Liver (tissue), 9 donors: ENCODE data around the gene ATP6V0E1. TPM values are rescaled to one million over a fixed set of nuclear protein-coding genes. Genes with fewer than 3 reads are reported as not detected.
A peak's percentile ranks its signal among the peaks of the same experiment; 100 is the strongest.

Experiments used
- DNase-seq: peaks from one replicate; pipeline ENCODE4 v3.0.0-alpha.2; 2017; ENCODE audit warnings: low spot score
- H3K27ac ChIP-seq, 2 donors: one replicate each; pipeline ENCODE4 v1.7.0; 2013; ENCODE audit warnings: inconsistent platforms in 2 of 2, low read length in 2 of 2, control low read depth in 1 of 2, low read depth in 1 of 2, mild to moderate bottlenecking in 1 of 2
- H3K27me3 ChIP-seq, 4 donors: one replicate each; pipeline versions ENCODE4 v1.6.1 to v1.7.0; 2013; ENCODE audit warnings: low read length in 3 of 4, inconsistent platforms in 1 of 4, mild to moderate bottlenecking in 1 of 4, moderate library complexity in 1 of 4; ENCODE audit not compliant: control insufficient read depth in 4 of 4, insufficient read depth in 4 of 4
- H3K36me3 ChIP-seq, 4 donors: one replicate each; pipeline versions ENCODE4 v1.6.1 to v1.7.0; 2013; ENCODE audit warnings: low read length in 3 of 4, mild to moderate bottlenecking in 3 of 4, low read depth in 1 of 4, moderate library complexity in 1 of 4; ENCODE audit not compliant: control insufficient read depth in 4 of 4, insufficient read depth in 3 of 4
- H3K4me1 ChIP-seq, 4 donors: one replicate each; pipeline versions ENCODE4 v1.6.1 to v1.7.0; 2013; ENCODE audit warnings: low read length in 3 of 4, mild to moderate bottlenecking in 3 of 4, moderate library complexity in 1 of 4; ENCODE audit not compliant: control insufficient read depth in 4 of 4, insufficient read depth in 4 of 4
- H3K4me3 ChIP-seq, 3 donors: one replicate each; pipeline versions ENCODE4 v1.6.1 to v1.7.0; 2013; ENCODE audit warnings: low read length in 3 of 3, control low read depth in 1 of 3, low read depth in 1 of 3, mild to moderate bottlenecking in 1 of 3
- H3K9ac ChIP-seq, 2 donors: one replicate each; pipeline ENCODE4 v1.7.0; 2013; ENCODE audit warnings: low read length in 2 of 2, mild to moderate bottlenecking in 2 of 2, moderate library complexity in 2 of 2, control low read depth in 1 of 2, low read depth in 1 of 2
- H3K9me3 ChIP-seq, 4 donors: one replicate each; pipeline versions ENCODE4 v1.6.1 to v1.7.0; 2013; ENCODE audit warnings: low read length in 3 of 4; ENCODE audit not compliant: control insufficient read depth in 4 of 4
- FOXA2 ChIP-seq: IDR thresholded peaks from 2 replicates; pipeline ENCODE4 v1.6.1; 2016; ENCODE audit warnings: antibody characterized with exemption
- GABPA ChIP-seq, 2 donors: IDR thresholded peaks in 1 of 2; conservative IDR thresholded peaks in 1 of 2; 2 replicates each; pipeline ENCODE4 v1.6.1; 2016; ENCODE audit warnings: antibody characterized with exemption in 2 of 2, mild to moderate bottlenecking in 1 of 2, moderate library complexity in 1 of 2
- NR2F2 ChIP-seq: IDR thresholded peaks from 2 replicates; pipeline ENCODE4 v1.6.1; 2016; ENCODE audit warnings: antibody characterized with exemption
- SP1 ChIP-seq: IDR thresholded peaks from 2 replicates; pipeline ENCODE4 v1.6.1; 2018; ENCODE audit warnings: antibody characterized with exemption, mild to moderate bottlenecking
- TAF1 ChIP-seq: conservative IDR thresholded peaks from 2 replicates; pipeline ENCODE4 v1.6.1; 2016; ENCODE audit warnings: antibody characterized with exemption, mild to moderate bottlenecking
- YY1 ChIP-seq: IDR thresholded peaks from 2 replicates; pipeline ENCODE4 v1.6.1; 2016; ENCODE audit warnings: antibody characterized with exemption, mild to moderate bottlenecking
- WGBS: extraction: QIAGEN DNeasy Blood & Tissue Kit; methylation state at CpG from one replicate; pipeline ENCODE4 v1.1.7; 2013; 5-methylcytosine and 5-hydroxymethylcytosine counted together
- polyA plus RNA-seq, 2 donors: library from polyadenylated mRNA; stranded (reverse) in 1 of 2; unstranded in 1 of 2; fragments of 200-250 nt in 1 of 2; fragments of >200 nt in 1 of 2; fragmentation: Nextera tagmentation in 1 of 2; extraction: Ambion mirVana in 1 of 2; gene quantifications; one replicate each; pipeline versions ENCODE4 v1.2.1 to v1.2.3, GENCODE V29; 2013 to 2015
- total RNA-seq, 2 donors: library from RNA; depleted of rRNA; stranded (reverse); fragments of >200 nt; gene quantifications; one replicate each; pipeline ENCODE4 v1.2.3, GENCODE V29; 2014
- TF ChIP-seq, protein P1 (sequence below): IDR thresholded peaks from 2 replicates; pipeline ENCODE4 v1.6.1; 2016; ENCODE audit warnings: antibody characterized with exemption
- TF ChIP-seq, protein P2 (sequence below): IDR thresholded peaks from 2 replicates; pipeline ENCODE4 v1.6.1; 2016; ENCODE audit warnings: antibody characterized with exemption
- TF ChIP-seq, protein P3 (sequence below): fragments of 150-350 bp; IDR thresholded peaks from 2 replicates; pipeline ENCODE4 v1.5.1; 2017; ENCODE audit warnings: improper control_type of control experiment, low read depth, low read length; ENCODE audit not compliant: missing input control
- TF ChIP-seq, protein P4 (sequence below): IDR thresholded peaks from 2 replicates; pipeline ENCODE4 v1.6.1; 2016; ENCODE audit warnings: antibody characterized with exemption, mild to moderate bottlenecking
- donor health status: healthy.
- donor health status: healthy.
- donor health status: healthy.
- donor health status: healthy.
- donor health status: healthy.

ATP6V0E1 gene
- total and polyA plus RNA-seq, 4 donors: 56.6 to 396 (median 111) TPM

DNA sequence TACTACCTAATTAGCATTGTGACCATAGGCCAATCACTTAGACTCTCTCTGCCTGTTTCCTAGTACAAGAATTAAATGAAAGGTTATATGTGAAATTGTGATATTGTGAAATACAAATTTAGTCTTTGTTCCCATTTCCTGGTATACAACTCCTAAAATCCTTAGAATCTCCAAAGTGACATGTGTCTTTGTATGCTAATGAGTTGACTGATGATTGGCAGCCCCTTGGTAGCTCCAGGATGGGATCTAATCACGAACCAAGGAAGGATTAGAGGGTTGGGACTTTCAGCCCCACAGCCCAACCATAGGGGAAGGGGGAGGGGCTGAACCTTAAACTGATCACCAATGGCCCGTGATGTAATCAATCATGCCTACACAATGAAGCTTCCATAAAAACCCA, 31.6 kb downstream of the ATP6V0E1 start (continued):
- TF ChIP-seq, protein P1, sequence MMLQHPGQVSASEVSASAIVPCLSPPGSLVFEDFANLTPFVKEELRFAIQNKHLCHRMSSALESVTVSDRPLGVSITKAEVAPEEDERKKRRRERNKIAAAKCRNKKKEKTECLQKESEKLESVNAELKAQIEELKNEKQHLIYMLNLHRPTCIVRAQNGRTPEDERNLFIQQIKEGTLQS: no peak
- TF ChIP-seq, protein P2, sequence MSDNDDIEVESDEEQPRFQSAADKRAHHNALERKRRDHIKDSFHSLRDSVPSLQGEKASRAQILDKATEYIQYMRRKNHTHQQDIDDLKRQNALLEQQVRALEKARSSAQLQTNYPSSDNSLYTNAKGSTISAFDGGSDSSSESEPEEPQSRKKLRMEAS: no peak
- TF ChIP-seq, protein P3, sequence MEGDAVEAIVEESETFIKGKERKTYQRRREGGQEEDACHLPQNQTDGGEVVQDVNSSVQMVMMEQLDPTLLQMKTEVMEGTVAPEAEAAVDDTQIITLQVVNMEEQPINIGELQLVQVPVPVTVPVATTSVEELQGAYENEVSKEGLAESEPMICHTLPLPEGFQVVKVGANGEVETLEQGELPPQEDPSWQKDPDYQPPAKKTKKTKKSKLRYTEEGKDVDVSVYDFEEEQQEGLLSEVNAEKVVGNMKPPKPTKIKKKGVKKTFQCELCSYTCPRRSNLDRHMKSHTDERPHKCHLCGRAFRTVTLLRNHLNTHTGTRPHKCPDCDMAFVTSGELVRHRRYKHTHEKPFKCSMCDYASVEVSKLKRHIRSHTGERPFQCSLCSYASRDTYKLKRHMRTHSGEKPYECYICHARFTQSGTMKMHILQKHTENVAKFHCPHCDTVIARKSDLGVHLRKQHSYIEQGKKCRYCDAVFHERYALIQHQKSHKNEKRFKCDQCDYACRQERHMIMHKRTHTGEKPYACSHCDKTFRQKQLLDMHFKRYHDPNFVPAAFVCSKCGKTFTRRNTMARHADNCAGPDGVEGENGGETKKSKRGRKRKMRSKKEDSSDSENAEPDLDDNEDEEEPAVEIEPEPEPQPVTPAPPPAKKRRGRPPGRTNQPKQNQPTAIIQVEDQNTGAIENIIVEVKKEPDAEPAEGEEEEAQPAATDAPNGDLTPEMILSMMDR: no peak

DNA sequence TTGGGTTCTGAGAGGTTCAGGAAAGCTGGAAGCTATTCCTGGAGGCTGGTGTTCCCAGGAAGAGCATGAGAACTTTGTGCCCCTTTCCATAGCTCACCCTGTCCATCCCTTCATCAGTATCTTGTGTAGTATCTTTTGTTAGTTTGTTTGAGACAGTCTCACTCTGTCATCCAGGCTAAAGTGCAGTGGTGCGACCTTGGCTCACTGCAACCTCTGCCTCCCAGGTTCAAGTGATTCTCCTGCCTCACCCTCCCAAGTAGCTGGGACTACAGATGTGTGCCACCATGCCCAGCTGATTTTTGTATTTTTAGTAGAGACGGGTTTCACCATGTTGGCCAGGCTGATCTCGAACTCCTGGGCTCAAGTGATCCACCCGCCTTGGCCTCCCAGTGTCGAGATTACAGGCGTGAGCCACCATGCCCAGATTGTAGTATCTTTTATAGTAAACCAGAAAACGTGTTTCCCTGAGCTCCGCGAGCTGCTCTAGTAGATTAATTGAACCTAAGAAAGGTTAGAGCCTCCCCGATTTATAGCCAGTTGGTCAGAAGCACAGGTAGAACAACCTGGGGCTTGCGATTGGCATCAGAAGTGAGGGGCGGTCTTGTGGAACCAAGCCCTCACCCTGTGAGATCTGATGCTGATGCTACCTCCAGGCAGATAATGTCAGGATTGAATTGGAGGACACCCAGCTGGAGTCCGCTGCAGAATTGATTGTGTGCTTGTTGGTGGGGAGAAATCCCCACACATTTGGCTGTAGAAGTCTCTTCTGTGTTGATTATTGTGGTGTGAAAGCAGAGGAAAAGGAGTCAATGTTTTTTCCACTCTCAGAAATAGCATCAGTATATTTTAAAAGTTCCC, 32.3 kb downstream of the ATP6V0E1 start:
- peaks cover 5 to 23% (median 12%) of the 10 kb centered on the region in 4 donors for H3K4me1 ChIP-seq
- TF ChIP-seq, protein P2: no peak
- TF ChIP-seq FOXA2: no peak
- TF ChIP-seq, protein P1: no peak
- no peak for TF ChIP-seq GABPA (IDR thresholded peaks at IDR 0.05 in 1 of 2, conservative IDR thresholded peaks at IDR 0.05 in 1 of 2)
- TF ChIP-seq TAF1: no peak
- TF ChIP-seq, protein P4, sequence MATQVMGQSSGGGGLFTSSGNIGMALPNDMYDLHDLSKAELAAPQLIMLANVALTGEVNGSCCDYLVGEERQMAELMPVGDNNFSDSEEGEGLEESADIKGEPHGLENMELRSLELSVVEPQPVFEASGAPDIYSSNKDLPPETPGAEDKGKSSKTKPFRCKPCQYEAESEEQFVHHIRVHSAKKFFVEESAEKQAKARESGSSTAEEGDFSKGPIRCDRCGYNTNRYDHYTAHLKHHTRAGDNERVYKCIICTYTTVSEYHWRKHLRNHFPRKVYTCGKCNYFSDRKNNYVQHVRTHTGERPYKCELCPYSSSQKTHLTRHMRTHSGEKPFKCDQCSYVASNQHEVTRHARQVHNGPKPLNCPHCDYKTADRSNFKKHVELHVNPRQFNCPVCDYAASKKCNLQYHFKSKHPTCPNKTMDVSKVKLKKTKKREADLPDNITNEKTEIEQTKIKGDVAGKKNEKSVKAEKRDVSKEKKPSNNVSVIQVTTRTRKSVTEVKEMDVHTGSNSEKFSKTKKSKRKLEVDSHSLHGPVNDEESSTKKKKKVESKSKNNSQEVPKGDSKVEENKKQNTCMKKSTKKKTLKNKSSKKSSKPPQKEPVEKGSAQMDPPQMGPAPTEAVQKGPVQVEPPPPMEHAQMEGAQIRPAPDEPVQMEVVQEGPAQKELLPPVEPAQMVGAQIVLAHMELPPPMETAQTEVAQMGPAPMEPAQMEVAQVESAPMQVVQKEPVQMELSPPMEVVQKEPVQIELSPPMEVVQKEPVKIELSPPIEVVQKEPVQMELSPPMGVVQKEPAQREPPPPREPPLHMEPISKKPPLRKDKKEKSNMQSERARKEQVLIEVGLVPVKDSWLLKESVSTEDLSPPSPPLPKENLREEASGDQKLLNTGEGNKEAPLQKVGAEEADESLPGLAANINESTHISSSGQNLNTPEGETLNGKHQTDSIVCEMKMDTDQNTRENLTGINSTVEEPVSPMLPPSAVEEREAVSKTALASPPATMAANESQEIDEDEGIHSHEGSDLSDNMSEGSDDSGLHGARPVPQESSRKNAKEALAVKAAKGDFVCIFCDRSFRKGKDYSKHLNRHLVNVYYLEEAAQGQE: no peak
- TF ChIP-seq SP1: no peak
- TF ChIP-seq, protein P3: no peak
- TF ChIP-seq NR2F2: no peak
- TF ChIP-seq YY1: no peak
- no peaks in the 10 kb centered on the region for H3K27me3 ChIP-seq
- no peaks in the 10 kb centered on the region for H3K9me3 ChIP-seq
- H3K27ac ChIP-seq: peak overlapping the region; percentile 42 to 73
- WGBS: 92% methylated on average over 13 of the region's 13 CpGs
- peaks cover 0 to 7% (median 6%) of the 10 kb centered on the region in 4 donors for H3K36me3 ChIP-seq
- no peak for DNase-seq
- peak overlapping the region in 1 of 2 donors; percentile 39 for H3K9ac ChIP-seq
- H3K4me3 ChIP-seq: no peak overlapping the region
